ENCODE measurements around the gene ITPRID1.

The ITPRID1 gene

DNA sequence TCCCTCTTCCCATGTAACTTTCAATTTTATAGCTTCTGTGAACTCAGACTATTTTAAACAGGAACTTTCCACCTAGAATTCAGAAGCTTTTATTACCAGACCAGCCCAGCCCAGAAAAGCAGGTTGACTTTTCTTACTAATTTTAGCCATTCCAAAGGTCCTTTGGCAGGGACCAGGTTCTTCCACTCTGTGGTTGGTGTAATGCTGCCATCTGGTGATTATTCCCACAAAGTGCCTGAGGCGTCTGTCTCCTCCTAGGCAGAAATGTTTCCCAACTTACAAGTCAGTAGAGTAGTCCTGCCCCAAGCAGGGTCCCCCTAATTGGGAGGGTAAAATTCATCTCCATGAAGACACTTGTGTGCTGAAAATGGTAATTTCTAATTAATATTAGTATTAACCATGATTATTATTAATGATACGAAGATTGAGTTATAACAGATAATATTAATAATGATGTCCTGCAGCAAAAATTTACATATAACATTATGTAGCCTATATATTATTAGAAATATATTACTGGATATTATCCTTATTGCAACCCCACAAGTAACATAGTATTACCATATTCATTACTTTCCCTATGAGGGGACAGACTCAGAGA lies 120.1 kb downstream of the ITPRID1 start:
- DNase-seq (ENCODE audit: low read depth), result no peak

DNA sequence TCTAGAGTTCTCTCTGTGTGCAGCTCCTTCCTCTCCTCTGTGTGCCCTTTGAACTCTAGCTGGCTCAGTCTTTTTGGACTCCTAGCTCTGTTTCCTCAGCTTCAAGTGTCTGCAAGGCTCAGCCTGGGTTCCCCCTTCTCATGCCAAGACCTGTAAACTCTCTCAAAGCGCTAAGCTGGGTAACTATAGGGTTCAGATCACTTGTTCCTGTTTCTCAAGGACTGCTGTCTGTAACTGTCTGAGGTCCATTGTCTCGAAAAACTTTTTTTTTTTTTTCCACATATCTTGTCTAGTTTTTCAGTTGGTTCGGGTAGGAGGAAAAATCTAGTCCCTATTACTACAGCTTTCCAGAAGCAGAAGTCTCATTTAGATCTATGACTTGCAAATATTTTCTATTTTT lies 126.5 kb downstream of the ITPRID1 start:
- DNase-seq (ENCODE audit: low read depth), result no peak

DNA sequence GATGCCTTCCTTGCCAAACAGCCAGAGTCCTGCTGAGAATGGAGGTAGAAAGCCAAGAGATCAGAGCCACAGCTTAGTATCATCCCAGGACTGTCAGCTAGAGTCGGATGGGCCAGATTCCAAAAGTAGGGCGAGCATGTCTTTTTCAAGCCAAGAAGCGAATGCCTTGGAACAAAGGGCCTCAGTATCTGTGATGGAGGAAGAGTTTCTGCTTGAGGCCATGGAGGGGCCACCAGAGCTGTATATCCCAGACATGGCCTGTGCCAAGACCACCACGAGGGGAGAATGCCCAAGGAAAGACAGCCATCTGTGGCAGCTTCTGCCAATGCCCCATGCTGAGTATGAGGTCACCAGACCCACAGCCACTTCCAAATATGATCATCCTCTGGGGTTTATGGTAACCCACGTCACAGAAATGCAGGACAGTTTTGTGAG lies 128.8 kb downstream of the ITPRID1 start:
- no peak for DNase-seq (ENCODE audit: low read depth)

DNA sequence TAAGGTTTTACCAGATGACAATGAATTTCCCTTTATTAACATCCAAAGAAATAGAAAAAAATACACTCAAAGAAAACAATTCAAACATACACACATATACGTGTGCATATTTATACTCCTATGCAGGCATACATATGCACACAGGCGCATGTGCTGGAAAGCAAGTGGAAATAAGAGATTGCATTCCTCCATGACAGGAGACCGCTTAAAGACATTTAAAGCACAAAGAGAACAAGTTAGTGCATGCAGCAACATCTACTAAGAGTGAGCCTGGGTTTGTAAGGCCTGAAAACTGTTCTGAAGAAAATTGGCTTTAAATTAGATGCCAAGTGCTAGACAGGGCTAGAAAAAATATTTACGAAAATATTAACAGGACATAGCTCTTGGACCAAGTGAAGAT lies 133.1 kb downstream of the ITPRID1 start:
- DNase-seq (ENCODE audit: low read depth), result no peak

DNA sequence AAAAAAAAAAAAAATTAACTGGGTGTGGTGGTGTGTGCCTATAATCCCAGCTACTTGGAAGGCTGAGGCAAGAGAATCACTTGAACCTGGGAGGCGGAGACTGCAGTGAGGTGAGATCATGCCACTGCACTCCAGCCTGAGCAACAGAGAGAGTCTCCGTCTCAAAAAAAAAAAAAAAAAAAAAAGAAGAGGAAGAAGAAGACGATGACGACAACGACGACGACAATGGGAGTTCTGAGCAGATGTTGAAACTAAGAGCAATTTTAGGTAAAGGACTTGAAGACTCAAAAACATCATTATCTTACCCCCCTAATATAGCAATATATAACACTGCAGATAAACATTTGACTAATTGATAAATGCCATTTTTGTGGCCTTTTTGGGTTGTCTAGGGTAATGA lies 133.6 kb downstream of the ITPRID1 start:
- DNase-seq (ENCODE audit: low read depth), result no peak

DNA sequence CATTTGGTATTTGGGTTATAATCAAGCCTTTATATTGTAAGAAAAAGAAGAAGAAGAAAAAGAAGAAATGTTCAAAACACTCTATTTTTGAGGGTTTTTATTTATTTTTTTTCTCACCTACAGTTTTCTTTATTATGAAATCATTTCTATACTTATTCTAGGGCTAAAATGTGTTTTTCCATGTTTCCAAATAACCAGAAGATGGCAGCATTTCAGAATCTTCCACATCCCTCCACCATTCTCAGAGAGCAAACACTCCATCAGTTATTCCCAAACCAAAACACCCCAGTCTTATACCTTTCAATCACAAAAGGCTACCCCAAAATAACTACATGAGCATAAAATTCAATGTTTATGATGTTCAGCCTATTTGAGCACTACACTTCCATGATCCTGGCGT lies 134.4 kb downstream of the ITPRID1 start:
- DNase-seq (ENCODE audit: low read depth), result no peak

DNA sequence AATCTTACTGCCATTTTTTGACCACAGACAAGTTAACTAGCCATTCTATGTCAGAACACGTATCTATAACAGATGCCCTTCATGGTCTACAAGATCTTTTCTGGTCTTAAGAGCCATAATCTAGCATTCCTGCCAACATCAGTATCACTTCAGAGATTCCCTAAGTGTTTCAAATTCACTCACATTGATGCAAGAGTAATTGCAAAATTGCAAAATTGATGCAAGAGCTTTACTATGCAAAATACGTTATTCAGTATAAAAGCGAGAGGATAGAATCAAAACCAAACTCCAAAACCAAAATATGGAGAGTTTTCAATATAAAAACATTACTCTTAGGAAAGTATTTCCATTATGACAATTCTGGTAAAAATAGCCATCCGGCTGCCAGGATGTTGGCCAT lies 135.0 kb downstream of the ITPRID1 start:
- no peak for DNase-seq (ENCODE audit: low read depth)

DNA sequence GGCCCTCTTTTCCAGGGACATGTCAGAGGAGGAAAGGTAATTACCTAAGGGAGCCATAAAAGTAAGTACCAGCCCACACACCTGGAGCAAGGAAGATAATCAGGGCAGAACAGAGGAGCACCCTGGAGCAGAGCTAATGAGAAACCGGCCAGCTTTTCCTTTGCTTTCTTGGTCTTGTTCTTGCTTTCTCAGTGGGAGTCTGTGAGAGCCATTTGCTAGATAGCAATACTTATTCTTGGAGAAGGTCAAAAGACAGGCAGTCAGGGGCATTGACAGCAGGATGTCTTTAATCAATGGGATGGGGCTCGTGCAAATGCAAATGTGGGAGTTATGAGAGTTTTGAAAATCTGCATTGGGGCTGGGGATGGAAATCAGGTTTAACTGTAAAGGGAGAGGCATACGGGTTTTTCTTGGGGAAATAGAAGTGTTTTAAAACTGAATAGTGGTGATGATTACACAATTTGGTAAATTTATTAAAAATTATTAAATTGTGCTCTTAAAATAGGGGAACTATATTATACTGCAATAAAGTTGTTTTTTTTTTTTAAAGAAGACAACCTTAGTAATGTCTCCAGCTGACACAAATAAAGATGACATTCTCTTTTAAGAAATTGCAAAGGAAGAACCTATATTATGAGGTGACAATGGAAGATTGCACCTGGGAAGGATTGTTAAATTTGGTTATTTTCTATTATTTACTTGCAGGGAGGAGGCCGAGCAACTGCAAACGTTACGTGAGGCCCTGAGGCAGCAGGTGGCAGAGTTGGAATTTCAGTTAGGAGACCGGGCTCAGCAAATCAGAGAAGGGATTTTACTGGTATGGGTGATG lies 137.6 kb downstream of the ITPRID1 start:
- DNase-seq (ENCODE audit: low read depth), result no peak

DNA sequence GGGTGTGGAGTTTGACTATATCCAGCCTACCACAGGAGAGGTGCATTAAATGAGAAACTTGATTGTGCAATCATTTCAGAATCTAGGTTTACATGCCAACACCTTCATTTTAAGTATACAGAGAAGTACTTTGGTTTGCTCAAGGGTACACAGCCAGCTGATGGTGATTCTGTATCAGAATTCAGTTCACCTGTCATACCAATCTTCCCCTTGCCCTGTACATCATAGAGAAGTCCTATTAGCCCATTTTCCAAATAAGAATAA lies 138.1 kb downstream of the ITPRID1 start:
- DNase-seq (ENCODE audit: low read depth), result no peak

DNA sequence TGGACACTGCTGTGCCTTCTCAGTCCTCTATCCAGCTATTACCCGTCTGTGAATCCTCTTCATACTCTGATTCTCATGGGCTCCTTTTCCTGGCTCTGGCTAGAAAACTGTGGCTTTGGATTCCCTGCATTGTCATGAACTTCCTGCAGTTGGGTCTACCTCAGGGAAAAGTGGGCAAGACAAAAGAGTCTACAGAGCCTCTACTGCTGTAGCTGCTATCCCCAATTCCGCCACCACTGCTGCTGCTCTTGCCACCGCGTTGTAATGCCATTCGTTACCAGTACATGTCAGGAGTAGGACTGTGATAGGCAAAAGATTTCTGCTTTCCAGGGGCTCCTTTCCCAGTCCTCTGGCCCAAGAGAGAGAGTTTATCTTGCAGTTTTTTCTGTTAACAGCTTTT lies 149.2 kb downstream of the ITPRID1 start:
- no peak for DNase-seq (ENCODE audit: low read depth)

DNA sequence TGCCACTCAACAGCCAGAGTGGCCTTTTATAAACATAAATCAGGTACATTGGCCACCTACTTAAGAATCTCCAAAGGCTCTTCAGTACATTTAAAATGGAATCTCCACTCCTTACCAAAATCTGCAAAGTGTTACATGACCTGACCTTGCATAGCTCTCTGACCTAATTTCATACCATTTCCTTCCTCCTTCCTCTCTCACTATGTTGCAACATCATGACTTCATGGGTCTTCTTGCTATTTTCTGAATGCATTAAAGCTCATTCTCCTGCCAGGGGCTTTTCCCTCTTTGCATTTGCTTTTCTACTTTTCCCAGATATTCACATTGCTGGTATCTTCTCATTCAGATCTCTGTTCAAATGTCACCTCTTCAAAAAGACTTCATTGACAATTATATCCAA lies 151.0 kb downstream of the ITPRID1 start:
- DNase-seq (ENCODE audit: low read depth), result no peak

DNA sequence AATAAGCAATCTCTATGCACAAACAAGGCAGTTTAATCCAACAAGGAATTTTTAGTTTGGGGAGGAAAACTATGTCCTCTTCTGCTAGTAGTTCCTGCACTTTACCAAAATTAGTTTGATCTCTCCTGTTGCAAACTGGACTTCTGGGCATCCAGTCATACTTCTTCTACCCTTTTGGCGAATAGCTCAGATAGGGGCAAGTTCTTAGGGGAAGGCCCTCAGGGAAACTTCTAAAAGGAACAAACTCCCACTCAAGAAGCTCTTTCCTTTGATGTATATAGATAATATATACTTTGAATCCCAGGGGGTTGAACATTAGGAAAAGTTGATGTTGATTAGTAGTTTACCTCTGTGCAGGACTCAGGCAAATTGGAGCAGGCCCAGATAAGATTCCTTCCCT lies 151.7 kb downstream of the ITPRID1 start:
- DNase-seq (ENCODE audit: low read depth), result no peak

DNA sequence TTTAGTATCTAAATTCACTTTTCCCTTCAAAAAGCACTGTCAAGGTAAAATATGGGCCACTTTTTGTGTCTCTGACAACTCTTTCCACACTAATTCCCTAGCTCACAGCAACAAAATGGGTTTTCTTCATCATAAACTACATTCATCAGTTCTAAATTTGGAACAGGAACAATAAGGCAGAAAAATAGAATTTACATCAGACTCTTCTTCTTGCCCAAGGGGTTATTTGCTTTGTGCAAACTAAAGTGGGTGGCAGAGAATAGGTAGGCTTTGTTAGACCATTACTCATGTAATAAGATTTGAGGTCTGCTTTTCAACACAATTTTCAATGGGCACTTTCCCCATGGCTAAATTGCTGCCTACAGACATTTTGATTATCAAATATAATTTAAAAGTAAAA lies 155.6 kb downstream of the ITPRID1 start:
- no peak for DNase-seq (ENCODE audit: low read depth)

DNA sequence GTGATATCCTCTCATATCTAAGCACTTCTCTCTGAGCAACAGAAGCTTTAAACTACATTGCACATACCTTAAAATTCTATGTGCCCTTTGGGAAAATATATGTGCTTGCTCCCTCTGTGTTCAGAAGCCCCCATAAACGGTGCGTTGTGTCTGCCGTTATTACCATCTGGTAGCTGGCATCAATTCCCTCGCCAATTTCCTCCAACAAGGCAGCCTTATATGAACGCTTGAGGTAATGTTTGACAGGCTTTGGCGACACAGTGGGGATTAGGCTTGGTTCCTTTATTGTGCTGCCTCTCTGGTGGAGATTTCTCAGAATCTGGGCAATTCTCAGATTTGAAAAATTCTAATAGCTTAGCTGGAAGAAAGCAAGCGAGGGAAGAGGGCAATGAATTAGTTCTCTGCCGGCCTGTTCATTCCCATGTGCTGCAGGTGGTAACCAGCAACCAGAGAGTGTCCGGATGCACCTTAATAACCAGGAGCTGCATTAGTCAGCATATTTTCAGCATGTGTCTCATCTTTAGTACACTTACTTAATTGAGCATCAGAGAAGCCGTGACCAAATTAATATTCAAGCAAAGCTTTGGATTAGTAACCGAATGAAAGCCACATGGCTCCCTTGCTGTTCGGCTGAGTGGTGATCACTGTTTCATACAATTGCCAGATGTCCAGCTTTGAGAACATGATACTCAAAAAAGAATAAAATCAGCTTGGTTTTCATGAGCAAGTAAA lies 165.8 kb downstream of the ITPRID1 start:
- DNase-seq (ENCODE audit: low read depth), result no peak

DNA sequence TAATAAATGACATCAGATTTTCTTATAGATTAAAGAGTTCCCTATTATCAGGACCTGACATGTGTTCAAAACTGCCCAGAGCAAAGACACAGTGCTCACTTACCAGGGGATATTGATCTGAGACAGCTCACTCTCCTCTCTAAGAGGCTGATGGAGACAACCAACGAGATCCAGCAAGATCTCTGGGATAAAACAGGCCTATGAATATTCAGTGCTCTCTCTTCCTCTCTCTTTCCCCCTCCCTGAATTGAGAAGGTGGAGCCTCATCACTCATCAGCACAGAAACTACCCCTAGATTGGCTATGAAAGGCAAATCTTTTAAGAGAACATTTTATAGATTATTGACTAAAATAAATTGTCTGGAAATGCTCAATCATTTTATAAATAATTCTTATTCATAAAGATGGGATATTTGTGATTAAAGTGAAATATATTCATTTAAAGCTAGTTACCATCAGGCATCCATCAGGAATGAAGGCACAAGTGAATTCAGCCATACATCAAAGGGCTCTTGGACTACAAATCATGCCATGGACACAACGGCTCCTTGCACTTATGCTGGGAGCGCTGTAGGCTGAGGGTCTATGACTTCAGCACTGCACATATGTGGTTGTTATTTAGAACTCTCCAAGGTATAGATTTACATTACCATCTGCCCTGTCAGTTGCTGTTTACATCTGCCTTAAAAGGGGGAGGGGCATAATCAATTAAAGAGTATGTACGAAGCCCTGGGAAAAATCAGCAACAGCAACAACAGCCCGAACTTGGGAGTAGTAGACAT lies 169.7 kb downstream of the ITPRID1 start:
- DNase-seq (ENCODE audit: low read depth), result no peak

DNA sequence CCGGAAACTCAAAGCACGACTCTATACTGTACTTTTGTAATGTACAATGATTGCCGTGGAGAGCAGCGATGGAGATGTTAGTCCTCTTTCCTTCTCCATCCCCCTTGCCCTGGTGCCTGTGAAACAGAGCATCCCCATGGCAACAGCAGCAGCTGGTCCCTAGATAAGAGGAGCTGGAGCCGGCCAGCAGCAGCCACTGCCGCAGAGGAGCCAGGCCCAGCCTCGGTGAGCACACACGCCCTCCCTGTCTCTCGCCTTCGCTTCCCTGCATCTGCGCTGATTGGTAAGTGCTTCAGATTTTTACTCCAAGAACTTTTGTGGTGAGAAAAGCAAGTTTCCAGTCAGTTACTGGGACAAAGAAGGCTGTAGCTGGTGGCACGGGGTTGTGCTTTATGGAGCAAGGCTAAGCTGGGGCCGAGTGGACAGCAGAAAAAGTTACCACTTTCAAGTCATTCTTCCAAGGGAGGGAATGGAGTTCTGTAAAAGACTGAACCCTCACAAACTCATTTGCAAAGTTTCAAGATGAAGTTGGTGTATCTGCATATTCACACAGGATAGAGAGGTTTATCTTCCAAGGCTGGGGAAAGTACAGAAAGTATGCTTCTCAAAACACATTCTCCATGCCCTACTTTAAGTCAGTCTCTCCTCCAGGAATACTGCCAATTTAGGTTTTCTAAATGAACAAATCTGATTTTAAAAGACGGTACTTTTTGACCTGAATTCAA lies 173.3 kb downstream of the ITPRID1 start, which contains the start of gene PPP1R17:
TSS of gene PPP1R17 (plus strand) at position 192 of the 725 bp plus-strand sequence. CDS start 5,227 bp downstream, outside the sequence.
- no peak for DNase-seq (ENCODE audit: low read depth)

DNA sequence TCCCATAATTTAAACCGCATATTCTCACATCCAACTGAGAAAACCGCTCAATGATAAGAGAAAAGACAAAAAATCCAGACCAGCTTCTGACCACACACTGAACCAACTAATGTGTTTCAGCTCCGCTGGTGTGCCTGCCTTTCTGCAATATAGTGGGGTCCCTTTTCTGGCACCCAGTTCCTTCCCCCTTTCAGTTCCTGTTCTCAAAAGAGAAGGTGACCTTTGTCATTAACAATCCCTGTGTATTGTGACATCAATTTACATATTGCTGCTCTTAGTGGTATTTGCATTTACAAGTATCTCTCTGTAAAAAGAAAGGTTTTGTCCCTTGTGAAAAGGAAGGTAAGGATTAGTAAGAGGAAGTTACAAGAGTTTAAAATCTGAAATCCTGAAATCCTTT lies 174.5 kb downstream of the ITPRID1 start:
- DNase-seq (ENCODE audit: low read depth), result no peak

DNA sequence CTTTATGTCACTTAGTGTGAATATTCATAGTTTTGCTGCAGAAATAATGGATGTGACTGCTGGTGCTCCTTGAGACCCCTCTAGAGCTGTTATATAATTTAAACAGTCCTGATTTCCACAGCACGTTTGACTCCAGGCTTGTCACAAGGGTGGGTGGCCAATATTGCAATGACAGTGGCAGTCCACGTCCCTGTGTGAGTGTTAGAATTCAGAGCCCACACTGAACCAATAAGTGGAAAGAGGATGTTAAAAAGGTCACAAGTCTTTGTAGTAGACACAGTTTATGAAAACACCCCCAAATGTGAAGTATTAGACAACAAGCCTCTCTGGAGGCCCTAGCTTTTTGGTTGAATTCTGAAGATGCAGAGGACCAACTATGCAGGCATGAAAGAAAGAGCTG lies 175.1 kb downstream of the ITPRID1 start:
- DNase-seq (ENCODE audit: low read depth), result no peak

DNA sequence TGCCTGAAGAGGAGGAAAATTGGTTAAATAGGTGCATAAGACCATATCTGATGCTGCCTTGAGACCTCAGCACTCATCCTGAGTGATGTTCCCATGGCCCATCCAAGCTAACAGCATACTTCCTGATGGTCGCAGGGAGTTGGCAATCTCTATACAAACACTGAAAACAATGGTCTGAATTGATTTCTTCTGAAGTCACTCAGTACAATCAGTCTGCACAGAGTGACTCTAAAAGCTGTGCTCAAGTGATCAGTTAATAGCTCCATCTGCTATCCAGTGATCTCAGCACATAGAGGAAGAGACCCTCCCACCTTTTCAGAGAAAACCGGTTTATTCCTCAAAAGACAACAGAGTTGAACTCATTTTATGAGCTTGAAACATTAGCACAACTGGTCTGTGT lies 177.0 kb downstream of the ITPRID1 start:
- no peak for DNase-seq (ENCODE audit: low read depth)

DNA sequence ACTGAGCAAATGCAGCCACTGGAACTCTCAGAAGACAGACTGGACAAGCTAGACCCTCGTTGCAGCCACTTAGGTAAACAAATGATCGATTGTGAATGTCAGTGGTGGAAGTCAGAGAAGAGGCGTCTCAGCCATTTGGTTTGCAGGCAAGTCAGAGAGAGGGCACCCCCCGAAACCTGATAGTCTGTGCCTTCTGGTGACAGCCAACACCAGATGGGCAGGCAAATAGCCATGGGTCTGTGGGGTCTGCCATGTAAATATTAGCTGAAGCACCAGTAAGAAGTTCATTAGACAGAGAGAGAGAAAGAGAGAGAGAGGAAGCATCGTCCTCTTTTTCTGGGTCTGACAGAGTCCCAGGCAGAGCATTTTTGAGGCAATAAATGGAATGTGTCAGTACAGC lies 178.6 kb downstream of the ITPRID1 start:
- no peak for DNase-seq (ENCODE audit: low read depth)

DNA sequence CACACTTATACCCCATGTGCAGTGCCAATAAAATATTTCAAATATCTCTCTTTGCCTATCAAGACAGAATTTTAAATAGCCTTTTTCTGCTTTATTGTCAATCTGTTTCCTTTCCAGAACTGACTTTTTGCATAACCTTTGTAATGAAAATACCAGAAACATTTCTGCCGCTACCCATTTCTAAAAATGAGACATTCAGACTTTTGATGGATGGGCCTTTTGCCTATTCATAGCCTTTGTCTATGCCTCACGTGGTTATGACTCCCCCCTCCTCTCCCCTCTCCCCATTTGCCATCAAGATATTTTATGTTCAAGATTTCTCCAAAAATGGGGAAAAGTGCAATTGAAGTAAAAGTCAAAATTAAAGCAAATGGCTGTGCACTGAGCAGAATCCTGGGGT lies 179.0 kb downstream of the ITPRID1 start:
- DNase-seq (ENCODE audit: low read depth), result no peak
